GM12878 (cell line): ENCODE measurements around the gene SCGN. TPM values are rescaled to one million over a fixed set of nuclear protein-coding genes. Genes with fewer than 3 reads are reported as not detected.

Experiments
- ATAC-seq: fragments of 200-7000 bp; cut with Tn5 transposase; 3 replicates; pipeline ENCODE4 v1.9.1; 2020; ENCODE audit warnings: mild to moderate bottlenecking, moderate library complexity
- BruUV-seq: library from RNA; stranded (reverse); fragments of 400-500 nt; replicated peaks from 2 replicates; lab custom pipeline; 2021; lab: Mats Ljungman, UMichigan
- CTCF ChIA-PET: fragments of 300-600 bp; sonication (Branson Sonifier 250); formaldehyde crosslinking; extraction: SDS; loops from one replicate; lab custom pipeline; 2021; ENCODE audit warnings: inconsistent platforms; lab: Yijun Ruan, JAX
- POLR2A ChIA-PET: fragments of 350-600 bp; formaldehyde crosslinking; extraction: SDS; loops from one replicate; lab custom pipeline; 2021; ENCODE audit warnings: inconsistent platforms; lab: Charles Lee
- RAD21 ChIA-PET: fragments of 300-600 bp; sonication (Branson Sonifier 250); formaldehyde crosslinking; loops from one replicate; lab custom pipeline; 2023; ENCODE audit warnings: antibody characterized with exemption; ENCODE audit not compliant: unreplicated experiment; lab: Charles Lee
- SMC1A ChIA-PET: fragments of 300-600 bp; sonication (Branson Sonifier 250); formaldehyde crosslinking; loops from one replicate; lab custom pipeline; 2023; ENCODE audit not compliant: unreplicated experiment, uncharacterized antibody; lab: Charles Lee
- DNase-seq: peaks from one replicate; pipeline ENCODE4 v3.0.0-alpha.2; 2011; ENCODE audit warnings: low read depth, low spot score
- FAIRE-seq: peaks from 3 replicates; lab custom pipeline; 2011; peaks lifted over from hg19 to GRCh38; lab: Jason Lieb, UNC
- H2AFZ ChIP-seq: 2 replicates; pipeline ENCODE4 v1.6.0; 2011; ENCODE audit warnings: low read depth, low read length, control low read depth; ENCODE audit not compliant: control insufficient read depth
- H3K27ac ChIP-seq: 2 replicates; pipeline ENCODE4 v1.5.1; 2011; ENCODE audit warnings: control low read depth; ENCODE audit not compliant: control insufficient read depth, insufficient read depth
- H3K27me3 ChIP-seq, 2 experiments: replicated peaks in 1 of 2; 2 replicates each; pipeline versions ENCODE4 v1.6.0 to v1.6.1; 2011; ENCODE audit warnings: low read length in 1 of 2; ENCODE audit not compliant: control insufficient read depth in 2 of 2, insufficient read depth in 2 of 2
- H3K36me3 ChIP-seq, 2 experiments: 2 replicates each; pipeline ENCODE4 v1.5.1; 2011; ENCODE audit warnings: low read length in 1 of 2; ENCODE audit not compliant: control insufficient read depth in 2 of 2, insufficient read depth in 2 of 2
- H3K4me1 ChIP-seq: 2 replicates; pipeline ENCODE4 v1.6.1; 2011; ENCODE audit warnings: mild to moderate bottlenecking, low read length, moderate library complexity, mixed read lengths; ENCODE audit not compliant: control insufficient read depth, insufficient read depth
- H3K4me2 ChIP-seq: 2 replicates; pipeline ENCODE4 v1.6.0; 2011; ENCODE audit warnings: control low read depth; ENCODE audit not compliant: control insufficient read depth, insufficient read depth
- H3K4me3 ChIP-seq: fragments of 200-600 bp; sonication (generic); 2 replicates; pipeline ENCODE4 v1.5.1; 2016
- H3K79me2 ChIP-seq: 2 replicates; pipeline ENCODE4 v1.6.0; 2011; ENCODE audit warnings: low read length; ENCODE audit not compliant: control insufficient read depth, insufficient read depth
- H3K9ac ChIP-seq: 2 replicates; pipeline ENCODE4 v1.8.0; 2011; ENCODE audit warnings: low read length, control low read depth, mixed read lengths; ENCODE audit not compliant: control insufficient read depth, insufficient read depth
- H3K9me3 ChIP-seq: replicated peaks from 3 replicates; pipeline ENCODE4 v1.5.1; 2011; ENCODE audit warnings: mild to moderate bottlenecking, low read length; ENCODE audit not compliant: control insufficient read depth, insufficient read depth
- H4K20me1 ChIP-seq: 2 replicates; pipeline ENCODE4 v1.6.0; 2011; ENCODE audit not compliant: control insufficient read depth, insufficient read depth
- CREB1 ChIP-seq: IDR thresholded peaks from 2 replicates; pipeline ENCODE4 v1.6.1; 2012; ENCODE audit warnings: low read depth, mild to moderate bottlenecking, inconsistent platforms
- MEF2A ChIP-seq: IDR thresholded peaks from 2 replicates; pipeline ENCODE4 v1.6.1; 2011; ENCODE audit warnings: low read depth, mild to moderate bottlenecking, low read length, moderate library complexity; ENCODE audit not compliant: insufficient read depth
- PAX5 ChIP-seq: IDR thresholded peaks from 2 replicates; pipeline ENCODE4 v1.6.1; 2011; ENCODE audit warnings: low read depth, low read length, borderline replicate concordance
- POU2F2 ChIP-seq: IDR thresholded peaks from 3 replicates; pipeline ENCODE4 v1.6.1; 2011; ENCODE audit warnings: low read depth, mild to moderate bottlenecking, low read length, borderline replicate concordance
- RAD51 ChIP-seq: fragments of 450-650 bp; IDR thresholded peaks from 2 replicates; pipeline ENCODE4 v1.6.1; 2016; ENCODE audit warnings: moderate library complexity, mild to moderate bottlenecking, inconsistent platforms
- ZNF207 ChIP-seq: fragments of 450-650 bp; IDR thresholded peaks from 2 replicates; pipeline ENCODE4 v1.6.1; 2014; ENCODE audit warnings: antibody characterized with exemption, mild to moderate bottlenecking, borderline replicate concordance
- WGBS: methylation state at CpG from one replicate; pipeline ENCODE4 v1.1.6; 2016; ENCODE audit warnings: low lambda C conversion rate; ENCODE audit not compliant: insufficient replicate concordance, insufficient coverage; ENCODE audit errors: missing lambda C conversion rate; 5-methylcytosine and 5-hydroxymethylcytosine counted together
- in situ Hi-C: fragments of 300-500 bp; cut with MboI; formaldehyde crosslinking; loops from 9 replicates; pipeline ENCODE4 v1.14.3; 2018; ENCODE audit warnings: mixed read lengths
- intact Hi-C: fragments of 100-400 bp; cut with micrococcal nuclease; formaldehyde crosslinking; loops from one replicate; pipeline ENCODE4 v1.14.2; 2022; ENCODE audit not compliant: unreplicated experiment
- polyA plus RNA-seq, 11 experiments: library from polyadenylated mRNA; depleted of rRNA in 4 of 11; unstranded in 6 of 11; stranded (reverse) in 5 of 11; fragments of >200 nt; fragmentation: Nextera tagmentation in 4 of 11; fragmentation: Illumina TruSeq in 1 of 11; extraction: Ambion mirVana in 4 of 11; extraction: Trizol in 1 of 11; gene quantifications; 1 replicate in 1 of 11; 2 replicates in 10 of 11; pipeline versions ENCODE4 v1.2.1 to v1.2.3, GENCODE V29; 2011 to 2016; ENCODE audit warnings: inconsistent platforms in 2 of 11, missing spikeins in 2 of 11, low read depth in 1 of 11
- total RNA-seq, 4 experiments: library from RNA; depleted of rRNA in 3 of 4; stranded (reverse); fragments of >200 nt in 3 of 4; fragmentation: Illumina TruSeq in 1 of 4; extraction: Trizol in 1 of 4; gene quantifications; 2 replicates each; pipeline versions ENCODE4 v1.2.1 to v1.2.3, GENCODE V29; 2013 to 2021
- TF ChIP-seq, protein P1 (sequence below): fragments of 450-650 bp; IDR thresholded peaks from 2 replicates; pipeline ENCODE4 v1.6.1; 2017; ENCODE audit warnings: antibody characterized with exemption, mild to moderate bottlenecking, moderate library complexity
- TF ChIP-seq, protein P2 (sequence below): fragments of 150-350 bp; IDR thresholded peaks from 2 replicates; pipeline ENCODE4 v1.6.1; 2016; ENCODE audit warnings: low read depth, low read length

The SCGN gene
- total and polyA plus RNA-seq, 10 of the 15 experiments (the other 5 are each of a cell fraction or from before 2014, with no cell fraction given): not detected

DNA sequence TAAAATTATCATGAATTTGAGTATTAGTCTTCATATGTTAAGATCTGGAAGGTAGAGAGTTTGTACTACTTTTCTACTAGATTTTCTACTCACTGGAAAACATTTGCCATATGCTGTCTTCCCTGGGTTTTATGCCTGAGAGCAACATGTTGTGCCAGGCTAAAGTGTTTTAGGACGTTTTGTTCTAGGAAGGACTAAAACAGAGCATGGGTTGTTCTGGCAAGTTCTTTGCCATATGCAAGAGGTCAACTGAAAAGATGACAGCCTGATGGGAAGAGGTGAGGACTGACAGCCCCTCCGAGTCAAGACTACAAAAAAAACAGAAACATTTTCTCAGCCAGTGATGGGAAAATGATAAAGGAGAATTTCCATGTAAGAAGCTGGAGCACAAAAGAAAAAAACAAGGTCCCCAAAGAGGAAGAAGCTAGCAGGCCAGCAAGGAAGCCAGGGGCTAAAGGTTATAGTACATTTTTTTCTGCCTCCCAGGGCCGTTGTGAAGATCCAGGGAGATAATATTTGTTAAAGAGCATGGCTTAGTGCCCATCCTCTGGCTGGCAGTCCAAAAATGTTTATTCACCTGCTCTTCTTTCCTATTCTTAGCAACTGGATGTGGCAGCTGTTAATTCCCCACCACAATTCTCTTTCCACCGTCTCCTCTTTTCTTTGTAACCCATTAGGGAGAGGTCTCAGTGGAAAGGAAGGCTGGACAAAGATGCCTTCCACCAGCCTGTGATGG is 7.8 kb downstream of the SCGN start:
- no peak overlapping the region for H2AFZ ChIP-seq
- no peaks in the 10 kb centered on the region for H3K36me3 ChIP-seq
- no peaks in the 10 kb centered on the region for H3K27me3 ChIP-seq
- no peaks in the 10 kb centered on the region for H3K79me2 ChIP-seq
- no peaks in the 10 kb centered on the region for H3K4me1 ChIP-seq
- ChIA-PET RAD21 (no interaction called here), SMC1A (no interaction called here), CTCF (no interaction called here), POLR2A (no interaction called here)
- BruUV-seq: no TSS peak
- TF ChIP-seq PAX5 (no peak), RAD51 (no peak), ZNF207 (no peak), POU2F2 (no peak), CREB1 (no peak), MEF2A (no peak)
- TF ChIP-seq, protein P1, sequence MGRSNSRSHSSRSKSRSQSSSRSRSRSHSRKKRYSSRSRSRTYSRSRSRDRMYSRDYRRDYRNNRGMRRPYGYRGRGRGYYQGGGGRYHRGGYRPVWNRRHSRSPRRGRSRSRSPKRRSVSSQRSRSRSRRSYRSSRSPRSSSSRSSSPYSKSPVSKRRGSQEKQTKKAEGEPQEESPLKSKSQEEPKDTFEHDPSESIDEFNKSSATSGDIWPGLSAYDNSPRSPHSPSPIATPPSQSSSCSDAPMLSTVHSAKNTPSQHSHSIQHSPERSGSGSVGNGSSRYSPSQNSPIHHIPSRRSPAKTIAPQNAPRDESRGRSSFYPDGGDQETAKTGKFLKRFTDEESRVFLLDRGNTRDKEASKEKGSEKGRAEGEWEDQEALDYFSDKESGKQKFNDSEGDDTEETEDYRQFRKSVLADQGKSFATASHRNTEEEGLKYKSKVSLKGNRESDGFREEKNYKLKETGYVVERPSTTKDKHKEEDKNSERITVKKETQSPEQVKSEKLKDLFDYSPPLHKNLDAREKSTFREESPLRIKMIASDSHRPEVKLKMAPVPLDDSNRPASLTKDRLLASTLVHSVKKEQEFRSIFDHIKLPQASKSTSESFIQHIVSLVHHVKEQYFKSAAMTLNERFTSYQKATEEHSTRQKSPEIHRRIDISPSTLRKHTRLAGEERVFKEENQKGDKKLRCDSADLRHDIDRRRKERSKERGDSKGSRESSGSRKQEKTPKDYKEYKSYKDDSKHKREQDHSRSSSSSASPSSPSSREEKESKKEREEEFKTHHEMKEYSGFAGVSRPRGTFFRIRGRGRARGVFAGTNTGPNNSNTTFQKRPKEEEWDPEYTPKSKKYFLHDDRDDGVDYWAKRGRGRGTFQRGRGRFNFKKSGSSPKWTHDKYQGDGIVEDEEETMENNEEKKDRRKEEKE: no peak
- TF ChIP-seq, protein P2, sequence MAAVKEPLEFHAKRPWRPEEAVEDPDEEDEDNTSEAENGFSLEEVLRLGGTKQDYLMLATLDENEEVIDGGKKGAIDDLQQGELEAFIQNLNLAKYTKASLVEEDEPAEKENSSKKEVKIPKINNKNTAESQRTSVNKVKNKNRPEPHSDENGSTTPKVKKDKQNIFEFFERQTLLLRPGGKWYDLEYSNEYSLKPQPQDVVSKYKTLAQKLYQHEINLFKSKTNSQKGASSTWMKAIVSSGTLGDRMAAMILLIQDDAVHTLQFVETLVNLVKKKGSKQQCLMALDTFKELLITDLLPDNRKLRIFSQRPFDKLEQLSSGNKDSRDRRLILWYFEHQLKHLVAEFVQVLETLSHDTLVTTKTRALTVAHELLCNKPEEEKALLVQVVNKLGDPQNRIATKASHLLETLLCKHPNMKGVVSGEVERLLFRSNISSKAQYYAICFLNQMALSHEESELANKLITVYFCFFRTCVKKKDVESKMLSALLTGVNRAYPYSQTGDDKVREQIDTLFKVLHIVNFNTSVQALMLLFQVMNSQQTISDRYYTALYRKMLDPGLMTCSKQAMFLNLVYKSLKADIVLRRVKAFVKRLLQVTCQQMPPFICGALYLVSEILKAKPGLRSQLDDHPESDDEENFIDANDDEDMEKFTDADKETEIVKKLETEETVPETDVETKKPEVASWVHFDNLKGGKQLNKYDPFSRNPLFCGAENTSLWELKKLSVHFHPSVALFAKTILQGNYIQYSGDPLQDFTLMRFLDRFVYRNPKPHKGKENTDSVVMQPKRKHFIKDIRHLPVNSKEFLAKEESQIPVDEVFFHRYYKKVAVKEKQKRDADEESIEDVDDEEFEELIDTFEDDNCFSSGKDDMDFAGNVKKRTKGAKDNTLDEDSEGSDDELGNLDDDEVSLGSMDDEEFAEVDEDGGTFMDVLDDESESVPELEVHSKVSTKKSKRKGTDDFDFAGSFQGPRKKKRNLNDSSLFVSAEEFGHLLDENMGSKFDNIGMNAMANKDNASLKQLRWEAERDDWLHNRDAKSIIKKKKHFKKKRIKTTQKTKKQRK: no peak
- ATAC-seq (no peak), DNase-seq (no peak), FAIRE-seq (no peak)
- H3K4me3 ChIP-seq: no peak overlapping the region
- in situ Hi-C loops: no loop called here
- no peaks in the 10 kb centered on the region for H4K20me1 ChIP-seq
- no peak overlapping the region for H3K27ac ChIP-seq
- H3K4me2 ChIP-seq: no peak overlapping the region
- H3K9ac ChIP-seq: no peak overlapping the region
- intact Hi-C loops: no loop called here
- H3K9me3 ChIP-seq: no peaks in the 10 kb centered on the region
- WGBS: 11% methylated on average over 4 of the region's 4 CpGs
